GM20000 (cell line): ENCODE measurements around the gene BSN.

Source experiments
- DNase-seq: peaks from one replicate; pipeline ENCODE4 v3.0.0; 2012; ENCODE audit warnings: low spot score
- CTCF ChIP-seq: IDR thresholded peaks from 2 replicates; pipeline ENCODE4 v1.5.1; 2012; ENCODE audit warnings: mild to moderate bottlenecking, control low read depth; ENCODE audit errors: extremely low read depth, missing control alignments

Gene BSN

DNA sequence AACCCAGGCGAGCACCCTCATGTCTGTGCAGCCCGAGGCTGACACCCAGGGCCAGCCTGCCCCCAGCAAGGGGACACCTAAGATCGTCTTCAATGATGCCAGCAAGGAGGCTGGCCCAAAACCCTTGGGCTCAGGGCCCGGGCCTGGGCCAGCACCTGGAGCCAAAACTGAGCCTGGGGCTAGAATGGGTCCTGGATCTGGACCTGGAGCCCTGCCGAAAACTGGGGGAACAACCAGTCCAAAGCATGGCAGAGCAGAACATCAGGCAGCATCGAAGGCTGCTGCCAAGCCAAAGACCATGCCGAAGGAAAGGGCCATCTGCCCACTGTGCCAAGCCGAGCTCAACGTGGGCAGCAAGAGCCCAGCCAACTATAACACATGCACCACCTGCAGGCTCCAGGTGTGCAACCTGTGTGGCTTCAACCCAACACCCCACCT lies 88.5 kb downstream of the BSN start:
- no peak for TF ChIP-seq CTCF
- no peak for DNase-seq

GRCh38 chr3:49644684-49645083 lies 90.4 kb downstream of the BSN start:
- no peak for TF ChIP-seq CTCF
- no peak for DNase-seq

GRCh38 chr3:49646236-49646635 lies 92.0 kb downstream of the BSN start:
- DNase-seq: no peak
- no peak for TF ChIP-seq CTCF

- DNase-seq: no peak
- no peak for TF ChIP-seq CTCF
Observed at GRCh38 chr3:49647741-49648140, 93.5 kb downstream of the BSN start.

DNA sequence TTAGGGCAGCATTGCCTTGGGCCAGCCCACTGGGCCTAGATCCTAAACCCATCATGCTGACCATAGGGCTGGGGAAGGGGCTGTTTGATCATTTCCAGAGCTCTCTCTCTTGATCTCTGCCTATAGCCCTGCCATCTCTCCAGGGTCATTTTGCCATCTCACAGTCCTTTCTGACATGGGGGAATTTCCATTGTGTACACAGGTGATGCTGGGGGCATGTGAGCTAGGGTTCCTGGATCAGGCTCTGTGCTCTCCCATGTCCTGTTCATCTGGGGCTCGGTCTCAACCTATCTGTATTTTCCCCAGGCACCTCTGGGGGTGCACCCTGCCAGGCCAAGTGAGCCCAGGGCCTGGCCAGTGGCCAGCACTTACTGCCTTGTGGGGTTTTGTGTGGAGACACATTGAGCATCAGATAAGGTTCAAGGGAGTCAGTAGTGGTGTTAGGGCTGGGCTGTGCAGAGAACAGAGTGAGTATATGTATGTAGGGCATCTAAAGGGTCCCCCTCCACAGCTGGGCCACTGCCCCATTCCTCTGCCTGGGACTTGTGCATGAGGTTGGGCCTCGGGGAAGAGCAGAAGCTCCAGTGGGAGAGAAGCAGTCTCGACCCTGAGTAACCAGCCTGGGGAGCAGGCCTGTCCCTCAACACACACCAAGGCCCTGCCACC lies 94.2 kb downstream of the BSN start:
- no peak for DNase-seq

GRCh38 chr3:49649576-49649975 lies 95.3 kb downstream of the BSN start:
- TF ChIP-seq CTCF: no peak
- DNase-seq: no peak

More for the DNA sequence above, 94.2 kb downstream of the BSN start:
- TF ChIP-seq CTCF: no peak

GRCh38 chr3:49650177-49650576 lies 95.9 kb downstream of the BSN start:
- no peak for TF ChIP-seq CTCF
- DNase-seq: no peak
